ENCODE measurements around the gene CEP20.

- no peak for TF ChIP-seq GATA3 (IDR thresholded peaks at IDR 0.05; ENCODE audit: low read depth, low read length)
- no peak for TF ChIP-seq GATA2 (IDR thresholded peaks at IDR 0.05; ENCODE audit: low read depth, low read length)
Measured at GRCh38 chr16:15855704-15856003, 32.7 kb downstream of the CEP20 start.

Data from SH-SY5Y (cell line).